Measurements from ENCODE around the gene ACBD3. TPM values are rescaled to one million over a fixed set of nuclear protein-coding genes. Genes with fewer than 3 reads are reported as not detected.
A peak's percentile ranks its signal among the peaks of the same experiment; 100 is the strongest.

Gene ACBD3
- total and polyA plus RNA-seq, 4 donors: 33.5 to 59.5 (median 41.0) TPM

- no peak for DNase-seq (ENCODE audit: low read depth in 4 of 6, low spot score in 6 of 6)
- Histone ChIP-seq H3K4me3 (ENCODE audit: low read depth, low read length) (no peak overlapping the region), H3K36me3 (ENCODE audit: control insufficient read depth, insufficient read depth, low read length) (no peaks in the 10 kb centered on the region), H3K9me3 (ENCODE audit: control insufficient read depth, insufficient read depth, low read length) (no peaks in the 10 kb centered on the region), H3K4me1 (ENCODE audit: control insufficient read depth, insufficient read depth, low read length) (peaks cover 12% of the 10 kb centered on the region), H3K27me3 (ENCODE audit: control insufficient read depth, insufficient read depth, low read length) (no peaks in the 10 kb centered on the region), H3K27ac (ENCODE audit: low read depth, low read length) (no peak overlapping the region)
- WGBS (ENCODE audit: insufficient coverage): 84% methylated on average over 4 of the region's 6 CpGs
These were observed 67.4 kb downstream of the ACBD3 start for GRCh38 chr1:226119169-226119568.

GRCh38 chr1:226118357-226118756 is 68.2 kb downstream of the ACBD3 start:
- H3K4me1 ChIP-seq (ENCODE audit: control insufficient read depth, insufficient read depth, low read length): peaks cover 12% of the 10 kb centered on the region
- no peak for DNase-seq (ENCODE audit: low read depth in 4 of 6, low spot score in 6 of 6)
- H3K27ac ChIP-seq (ENCODE audit: low read depth, low read length): no peak overlapping the region
- H3K36me3 ChIP-seq (ENCODE audit: control insufficient read depth, insufficient read depth, low read length): no peaks in the 10 kb centered on the region
- H3K27me3 ChIP-seq (ENCODE audit: control insufficient read depth, insufficient read depth, low read length): no peaks in the 10 kb centered on the region
- 75% methylated on average over 4 of the region's 4 CpGs for WGBS (ENCODE audit: insufficient coverage)
- no peaks in the 10 kb centered on the region for H3K9me3 ChIP-seq (ENCODE audit: control insufficient read depth, insufficient read depth, low read length)
- no peak overlapping the region for H3K4me3 ChIP-seq (ENCODE audit: low read depth, low read length)

GRCh38 chr1:226117330-226117729 is 69.2 kb downstream of the ACBD3 start:
- H3K4me1 ChIP-seq (ENCODE audit: control insufficient read depth, insufficient read depth, low read length): peaks cover 7% of the 10 kb centered on the region
- H3K27ac ChIP-seq (ENCODE audit: low read depth, low read length): no peak overlapping the region
- H3K4me3 ChIP-seq (ENCODE audit: low read depth, low read length): no peak overlapping the region
- no peak for DNase-seq (ENCODE audit: low read depth in 4 of 6, low spot score in 6 of 6)
- no peaks in the 10 kb centered on the region for H3K27me3 ChIP-seq (ENCODE audit: control insufficient read depth, insufficient read depth, low read length)
- H3K9me3 ChIP-seq (ENCODE audit: control insufficient read depth, insufficient read depth, low read length): no peaks in the 10 kb centered on the region
- H3K36me3 ChIP-seq (ENCODE audit: control insufficient read depth, insufficient read depth, low read length): no peaks in the 10 kb centered on the region
- WGBS (ENCODE audit: insufficient coverage): no CpG with 5 or more reads among the region's 6 CpGs

- Histone ChIP-seq H3K9me3 (ENCODE audit: control insufficient read depth, insufficient read depth, low read length) (no peaks in the 10 kb centered on the region), H3K27ac (ENCODE audit: low read depth, low read length) (no peak overlapping the region), H3K27me3 (ENCODE audit: control insufficient read depth, insufficient read depth, low read length) (no peaks in the 10 kb centered on the region), H3K36me3 (ENCODE audit: control insufficient read depth, insufficient read depth, low read length) (no peaks in the 10 kb centered on the region), H3K4me1 (ENCODE audit: control insufficient read depth, insufficient read depth, low read length) (peaks cover 11% of the 10 kb centered on the region), H3K4me3 (ENCODE audit: low read depth, low read length) (no peak overlapping the region)
- WGBS (ENCODE audit: insufficient coverage): 67% methylated on average over 1 of the region's 3 CpGs
- DNase-seq (ENCODE audit: low read depth in 4 of 6, low spot score in 6 of 6): no peak
These were observed 69.9 kb downstream of the ACBD3 start for GRCh38 chr1:226116673-226117072.

GRCh38 chr1:226112626-226113025 is 73.9 kb downstream of the ACBD3 start:
- no peak overlapping the region for H3K4me3 ChIP-seq (ENCODE audit: low read depth, low read length)
- H3K27ac ChIP-seq (ENCODE audit: low read depth, low read length): no peak overlapping the region
- no peaks in the 10 kb centered on the region for H3K27me3 ChIP-seq (ENCODE audit: control insufficient read depth, insufficient read depth, low read length)
- H3K36me3 ChIP-seq (ENCODE audit: control insufficient read depth, insufficient read depth, low read length): no peaks in the 10 kb centered on the region
- H3K9me3 ChIP-seq (ENCODE audit: control insufficient read depth, insufficient read depth, low read length): no peaks in the 10 kb centered on the region
- H3K4me1 ChIP-seq (ENCODE audit: control insufficient read depth, insufficient read depth, low read length): peaks cover 30% of the 10 kb centered on the region
- WGBS (ENCODE audit: insufficient coverage): 56% methylated on average over 1 of the region's 3 CpGs
- DNase-seq (ENCODE audit: low read depth in 4 of 6, low spot score in 6 of 6): no peak

GRCh38 chr1:226111883-226112261 is 74.7 kb downstream of the ACBD3 start:
- peak in 2 of 6 donors; percentile 51 to 65 for DNase-seq (ENCODE audit: low read depth in 4 of 6, low spot score in 6 of 6)
- WGBS (ENCODE audit: insufficient coverage): 39% methylated on average over 7 of the region's 7 CpGs

GRCh38 chr1:226111098-226111882 is 75.3 kb downstream of the ACBD3 start:
- peak in 1 of 6 donors; percentile 36 for DNase-seq (ENCODE audit: low read depth in 4 of 6, low spot score in 6 of 6)
- H3K27me3 ChIP-seq (ENCODE audit: control insufficient read depth, insufficient read depth, low read length): no peaks in the 10 kb centered on the region
- H3K9me3 ChIP-seq (ENCODE audit: control insufficient read depth, insufficient read depth, low read length): no peaks in the 10 kb centered on the region
- peak overlapping the region; percentile 44 for H3K4me3 ChIP-seq (ENCODE audit: low read depth, low read length)
- peaks cover 30% of the 10 kb centered on the region for H3K4me1 ChIP-seq (ENCODE audit: control insufficient read depth, insufficient read depth, low read length)
- WGBS (ENCODE audit: insufficient coverage): 38% methylated on average over 7 of the region's 11 CpGs
- no peaks in the 10 kb centered on the region for H3K36me3 ChIP-seq (ENCODE audit: control insufficient read depth, insufficient read depth, low read length)
- H3K27ac ChIP-seq (ENCODE audit: low read depth, low read length): peak overlapping the region; percentile 86

More at GRCh38 chr1:226111883-226112261, 74.7 kb downstream of the ACBD3 start:
- Histone ChIP-seq H3K27me3 (ENCODE audit: control insufficient read depth, insufficient read depth, low read length) (no peaks in the 10 kb centered on the region), H3K36me3 (ENCODE audit: control insufficient read depth, insufficient read depth, low read length) (no peaks in the 10 kb centered on the region), H3K4me1 (ENCODE audit: control insufficient read depth, insufficient read depth, low read length) (peaks cover 30% of the 10 kb centered on the region), H3K4me3 (ENCODE audit: low read depth, low read length) (no peak overlapping the region), H3K9me3 (ENCODE audit: control insufficient read depth, insufficient read depth, low read length) (no peaks in the 10 kb centered on the region), H3K27ac (ENCODE audit: low read depth, low read length) (no peak overlapping the region)

GRCh38 chr1:226110249-226111097 is 76.1 kb downstream of the ACBD3 start:
- H3K4me1 ChIP-seq (ENCODE audit: control insufficient read depth, insufficient read depth, low read length): peaks cover 30% of the 10 kb centered on the region
- no peaks in the 10 kb centered on the region for H3K36me3 ChIP-seq (ENCODE audit: control insufficient read depth, insufficient read depth, low read length)
- H3K27me3 ChIP-seq (ENCODE audit: control insufficient read depth, insufficient read depth, low read length): no peaks in the 10 kb centered on the region
- H3K27ac ChIP-seq (ENCODE audit: low read depth, low read length): peak overlapping the region; percentile 86
- under 1% methylated on average over 70 of the region's 73 CpGs for WGBS (ENCODE audit: insufficient coverage)
- H3K4me3 ChIP-seq (ENCODE audit: low read depth, low read length): peak overlapping the region; percentile 44
- no peaks in the 10 kb centered on the region for H3K9me3 ChIP-seq (ENCODE audit: control insufficient read depth, insufficient read depth, low read length)
- peak in 2 of 6 donors; percentile 71 to 81 for DNase-seq (ENCODE audit: low read depth in 4 of 6, low spot score in 6 of 6)

- H3K27ac ChIP-seq (ENCODE audit: low read depth, low read length): peak overlapping the region; percentile 97
These were observed 76.7 kb downstream of the ACBD3 start for GRCh38 chr1:226109829-226110248.

More at GRCh38 chr1:226109829-226110248, 76.7 kb downstream of the ACBD3 start:
- H3K27me3 ChIP-seq (ENCODE audit: control insufficient read depth, insufficient read depth, low read length): no peaks in the 10 kb centered on the region
- peak in 5 of 6 donors; percentile 67 to 96 (median 87) for DNase-seq (ENCODE audit: low read depth in 4 of 6, low spot score in 6 of 6)
- no peaks in the 10 kb centered on the region for H3K9me3 ChIP-seq (ENCODE audit: control insufficient read depth, insufficient read depth, low read length)
- peaks cover 30% of the 10 kb centered on the region for H3K4me1 ChIP-seq (ENCODE audit: control insufficient read depth, insufficient read depth, low read length)
- H3K4me3 ChIP-seq (ENCODE audit: low read depth, low read length): peak overlapping the region; percentile 73
- H3K36me3 ChIP-seq (ENCODE audit: control insufficient read depth, insufficient read depth, low read length): no peaks in the 10 kb centered on the region
- WGBS (ENCODE audit: insufficient coverage): 0% methylated on average over 57 of the region's 57 CpGs
